Common myeloid progenitor, CD34-positive (primary cell): ENCODE data around the gene STOML3.

Source experiments
- CTCF ChIA-PET: fragments of 350-600 bp; sonication (Branson Sonifier 250); formaldehyde crosslinking; loops from one replicate; lab custom pipeline; 2021; ENCODE audit warnings: antibody characterized with exemption; lab: Charles Lee
- POLR2A ChIA-PET: fragments of 350-600 bp; sonication (Branson Sonifier 250); formaldehyde crosslinking; loops from one replicate; lab custom pipeline; 2021; ENCODE audit warnings: antibody characterized with exemption; lab: Charles Lee
- DNase-seq, 3 donors: peaks; one replicate each; pipeline versions ENCODE4 v3.0.0 to v3.0.0-alpha.2; 2013
- H3K27ac ChIP-seq, 2 experiments: 1 replicate in 1 of 2; 2 replicates in 1 of 2; pipeline ENCODE4 v1.7.0; 2013; ENCODE audit warnings: inconsistent platforms in 2 of 2, low read length in 2 of 2, mild to moderate bottlenecking in 2 of 2, low read depth in 1 of 2, moderate library complexity in 1 of 2; ENCODE audit not compliant: severe bottlenecking in 2 of 2, insufficient read depth in 1 of 2, poor library complexity in 1 of 2
- H3K27me3 ChIP-seq, 5 experiments: replicated peaks in 2 of 5; 1 replicate in 3 of 5; 2 replicates in 2 of 5; pipeline versions ENCODE4 v1.6.1 to v1.7.0; 2013; ENCODE audit warnings: low read length in 4 of 5, mild to moderate bottlenecking in 2 of 5, moderate library complexity in 2 of 5, inconsistent platforms in 1 of 5; ENCODE audit not compliant: insufficient read depth in 5 of 5, control insufficient read depth in 4 of 5
- H3K36me3 ChIP-seq, 4 experiments: 1 replicate in 2 of 4; 2 replicates in 2 of 4; pipeline versions ENCODE4 v1.6.1 to v1.7.0; 2013; ENCODE audit warnings: low read length in 3 of 4, control low read depth in 1 of 4, mild to moderate bottlenecking in 1 of 4; ENCODE audit not compliant: control insufficient read depth in 4 of 4, insufficient read depth in 4 of 4
- H3K4me1 ChIP-seq, 4 experiments: 1 replicate in 3 of 4; 2 replicates in 1 of 4; pipeline versions ENCODE4 v1.6.1 to v1.7.1; 2013; ENCODE audit warnings: low read length in 3 of 4, mild to moderate bottlenecking in 3 of 4, control low read depth in 1 of 4, inconsistent platforms in 1 of 4, moderate library complexity in 1 of 4; ENCODE audit not compliant: control insufficient read depth in 4 of 4, insufficient read depth in 4 of 4; ENCODE audit errors: control extremely low read depth in 1 of 4
- H3K4me3 ChIP-seq, 7 experiments: 1 replicate in 4 of 7; 2 replicates in 3 of 7; pipeline versions ENCODE4 v1.5.1 to v1.7.0; 2013; ENCODE audit warnings: mild to moderate bottlenecking in 7 of 7, low read length in 6 of 7, moderate library complexity in 6 of 7, inconsistent platforms in 2 of 7, low read depth in 2 of 7, control low read depth in 1 of 7; ENCODE audit not compliant: insufficient read depth in 4 of 7, control insufficient read depth in 1 of 7; ENCODE audit errors: extremely low read depth in 1 of 7
- H3K9me3 ChIP-seq, 5 experiments: 1 replicate in 4 of 5; 2 replicates in 1 of 5; pipeline versions ENCODE4 v1.6.1 to v1.7.1; 2013; ENCODE audit warnings: low read length in 4 of 5, mild to moderate bottlenecking in 2 of 5, inconsistent platforms in 1 of 5, low read depth in 1 of 5, moderate library complexity in 1 of 5; ENCODE audit not compliant: control insufficient read depth in 4 of 5, insufficient read depth in 2 of 5; ENCODE audit errors: control extremely low read depth in 1 of 5
- WGBS: methylation state at CpG from one replicate; pipeline ENCODE4 v1.1.5; 2013; ENCODE audit not compliant: insufficient coverage; 5-methylcytosine and 5-hydroxymethylcytosine counted together

Gene STOML3

DNA sequence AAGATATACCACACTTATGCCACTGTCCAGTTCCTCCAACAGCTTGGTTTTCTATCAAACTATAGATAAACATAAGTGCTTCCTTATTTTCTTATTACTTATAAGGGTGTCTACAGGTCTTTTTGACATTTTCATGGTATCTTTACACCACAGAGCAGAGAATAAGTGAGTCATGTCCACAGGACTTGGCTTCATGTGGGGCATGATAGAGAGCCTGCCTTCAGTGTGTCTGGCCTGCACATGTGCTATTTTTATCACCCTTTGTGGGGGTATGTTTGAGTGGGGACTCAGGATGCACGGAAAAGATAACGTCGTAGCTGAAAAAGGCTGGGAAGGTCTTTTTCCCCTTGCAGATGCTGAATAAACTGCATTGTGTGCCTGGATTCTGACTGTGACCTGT is 8.1 kb upstream of the STOML3 start:
- H3K27me3 ChIP-seq = no peaks in the 10 kb centered on the region
- H3K4me3 ChIP-seq = no peak overlapping the region
- WGBS = 88% methylated on average over 3 of the region's 3 CpGs
- no peaks in the 10 kb centered on the region for H3K36me3 ChIP-seq
- CTCF ChIA-PET = no interaction called here
- POLR2A ChIA-PET = no interaction called here
- H3K4me1 ChIP-seq = no peaks in the 10 kb centered on the region
- H3K27ac ChIP-seq = no peak overlapping the region
- no peaks in the 10 kb centered on the region for H3K9me3 ChIP-seq
- peak in 2 of 3 donors; percentile 32 to 55 for DNase-seq

DNA sequence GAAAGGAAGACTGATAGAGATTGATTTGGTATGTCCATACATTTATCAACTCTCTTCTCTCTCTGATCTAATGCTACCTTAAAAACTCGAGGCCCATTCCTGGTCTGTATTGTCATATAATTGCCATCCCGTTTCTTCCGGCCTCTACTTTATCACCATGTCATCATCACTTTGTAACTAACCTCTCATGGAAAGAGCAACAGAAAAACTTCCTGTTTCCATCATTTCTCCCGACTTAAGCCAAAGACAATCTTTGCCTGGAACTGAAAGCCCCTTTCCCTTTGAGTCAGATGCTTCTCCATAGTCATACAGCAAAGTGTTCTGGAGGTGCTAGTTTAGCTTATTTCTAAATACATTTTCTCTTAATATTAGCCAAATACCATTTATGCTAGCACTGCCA is 2.8 kb upstream of the STOML3 start:
- H3K36me3 ChIP-seq = no peaks in the 10 kb centered on the region
- peaks cover 0 to 4% (median 1%) of the 10 kb centered on the region in 4 experiments for H3K4me1 ChIP-seq
- CTCF ChIA-PET = no interaction called here
- H3K27me3 ChIP-seq = no peaks in the 10 kb centered on the region
- no peak overlapping the region for H3K4me3 ChIP-seq
- H3K9me3 ChIP-seq = no peaks in the 10 kb centered on the region
- 76% methylated on average over 3 of the region's 4 CpGs for WGBS
- no peak for DNase-seq
- H3K27ac ChIP-seq = no peak overlapping the region
- POLR2A ChIA-PET = no interaction called here

DNA sequence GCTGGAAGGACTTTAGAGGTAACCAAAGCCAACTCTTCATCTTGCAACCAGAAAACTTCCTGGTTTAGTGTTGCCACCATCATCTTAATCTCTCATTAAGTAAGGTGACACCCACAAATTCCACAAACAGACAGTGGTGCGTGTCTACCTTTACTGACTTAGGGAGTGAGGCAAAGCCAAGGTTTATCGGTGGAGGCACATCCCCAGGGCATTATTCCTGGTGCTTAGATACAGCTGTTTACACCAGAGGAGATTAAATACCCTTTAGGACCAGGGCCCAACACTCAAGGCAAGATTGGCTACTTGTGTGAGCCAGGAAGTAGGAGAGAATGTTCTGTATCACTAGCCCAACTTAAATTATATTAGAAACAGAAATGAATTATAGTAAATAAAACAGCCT is 9.5 kb downstream of the STOML3 start:
- H3K4me3 ChIP-seq = no peak overlapping the region
- 93% methylated on average over 2 of the region's 2 CpGs for WGBS
- DNase-seq = no peak
- peaks cover 0 to 2% (median 0%) of the 10 kb centered on the region in 5 experiments for H3K27me3 ChIP-seq
- H3K27ac ChIP-seq = no peak overlapping the region
- peaks cover 0 to 13% (median 0%) of the 10 kb centered on the region in 5 experiments for H3K9me3 ChIP-seq
- POLR2A ChIA-PET = no interaction called here
- no peaks in the 10 kb centered on the region for H3K36me3 ChIP-seq
- CTCF ChIA-PET = no interaction called here
- no peaks in the 10 kb centered on the region for H3K4me1 ChIP-seq

DNA sequence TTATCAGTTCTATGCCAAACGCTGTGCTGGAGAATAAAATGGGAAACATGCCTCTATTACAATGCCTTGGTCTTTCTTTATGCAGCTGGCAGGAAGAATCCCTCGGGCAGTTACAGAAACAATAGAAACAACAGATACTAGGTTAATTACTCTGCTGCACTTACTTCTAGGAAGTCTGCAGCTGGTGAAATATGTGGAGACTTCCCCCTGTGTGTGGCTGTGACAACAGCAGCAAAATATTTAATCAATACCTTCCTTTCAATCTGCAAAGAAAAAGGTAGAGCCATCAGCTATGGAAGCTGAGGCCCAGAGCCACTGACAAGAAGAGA is 9.9 kb downstream of the STOML3 start:
- no CpG with 5 or more reads among the region's 2 CpGs for WGBS
- Histone ChIP-seq H3K27ac (no peak overlapping the region), H3K9me3 (peaks cover 0 to 13% (median 0%) of the 10 kb centered on the region in 5 experiments), H3K27me3 (peaks cover 0 to 2% (median 0%) of the 10 kb centered on the region in 5 experiments), H3K36me3 (no peaks in the 10 kb centered on the region), H3K4me3 (no peak overlapping the region), H3K4me1 (no peaks in the 10 kb centered on the region)
- DNase-seq = no peak
- POLR2A ChIA-PET = no interaction called here
- CTCF ChIA-PET = no interaction called here

DNA sequence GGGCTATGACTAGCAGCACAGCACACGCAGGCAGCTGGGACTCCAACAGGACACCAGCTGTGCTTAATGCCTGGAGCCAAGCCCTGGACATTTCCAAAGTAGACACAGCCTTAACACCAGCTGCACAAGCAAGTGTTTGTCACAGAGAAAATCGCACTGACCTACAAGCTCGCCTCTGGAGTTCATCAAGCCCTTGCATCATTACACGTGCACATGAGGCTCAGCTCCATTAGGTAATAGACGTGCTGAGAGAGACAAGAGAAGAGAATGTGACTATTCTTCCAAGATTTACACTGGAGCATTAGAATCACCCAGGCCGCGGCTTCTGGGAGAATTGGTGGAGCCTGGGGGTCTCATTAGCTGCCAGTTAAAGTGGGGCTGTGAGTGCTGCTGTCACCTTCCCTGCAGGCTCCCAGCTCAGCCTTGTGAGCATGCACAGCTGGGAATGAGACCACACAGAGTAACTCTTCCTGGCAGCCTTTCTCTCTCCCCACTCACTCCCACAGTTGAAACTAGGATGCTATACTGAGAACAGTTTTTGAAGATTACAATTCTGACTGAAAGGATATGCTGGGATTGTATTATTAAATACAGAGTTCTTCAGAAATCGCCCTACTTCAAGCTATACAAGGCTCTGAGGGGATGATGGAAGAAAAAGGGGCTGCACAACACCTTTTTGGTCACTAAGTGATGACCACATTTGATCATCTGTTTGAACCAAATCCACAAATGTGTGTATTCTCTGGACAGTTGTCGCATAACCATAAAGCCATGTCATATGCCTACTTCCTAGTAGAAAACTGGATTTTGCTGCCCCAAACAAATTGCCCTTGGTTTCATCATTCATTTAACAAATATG is 10.5 kb downstream of the STOML3 start:
- Histone ChIP-seq H3K4me3 (no peak overlapping the region), H3K36me3 (no peaks in the 10 kb centered on the region), H3K9me3 (peaks cover 0 to 13% (median 0%) of the 10 kb centered on the region in 5 experiments), H3K27me3 (peaks cover 0 to 2% (median 0%) of the 10 kb centered on the region in 5 experiments), H3K4me1 (no peaks in the 10 kb centered on the region), H3K27ac (no peak overlapping the region)
- ChIA-PET POLR2A (no interaction called here), CTCF (interaction anchor here (0.7 kb wide), 1 partner anchor 47 kb away, joined by 3 read pairs; no protein-coding TSS in a partner anchor)
- 90% methylated on average over 8 of the region's 9 CpGs for WGBS
- no peak for DNase-seq

DNA sequence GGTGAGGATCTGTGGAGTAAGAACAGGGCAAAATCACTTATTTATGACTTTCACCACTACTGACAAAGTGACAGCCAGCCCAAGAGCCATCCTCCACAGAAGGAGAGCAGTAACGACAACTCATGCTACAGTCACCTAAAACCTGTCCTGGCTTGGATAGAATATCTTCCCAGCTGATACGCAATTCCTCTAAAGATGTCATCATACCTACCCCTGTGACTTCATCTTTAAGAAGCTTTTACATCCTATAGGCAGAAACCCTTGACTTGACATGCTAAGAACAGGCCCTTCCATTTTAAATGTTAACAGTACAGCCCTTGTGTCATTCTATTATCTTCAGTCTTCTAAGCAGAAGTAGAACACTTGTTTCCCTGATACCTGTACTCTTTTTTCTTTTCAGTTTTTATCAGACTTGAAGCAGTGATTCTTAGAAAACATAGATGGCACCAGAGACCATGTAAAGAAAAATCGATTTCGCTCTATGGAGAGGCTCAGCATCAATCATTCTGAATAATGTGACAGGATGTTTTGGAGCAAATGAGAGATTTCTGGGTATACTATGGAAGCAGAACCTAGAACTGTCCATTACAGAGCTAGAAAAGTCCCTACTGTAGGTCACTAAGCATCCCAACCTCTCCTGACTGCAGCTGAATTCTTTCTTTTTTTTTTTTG is 20.1 kb downstream of the STOML3 start:
- H3K27me3 ChIP-seq = peaks cover 0 to 3% (median 0%) of the 10 kb centered on the region in 5 experiments
- ChIA-PET POLR2A (no interaction called here), CTCF (interaction anchor here (1.0 to 1.4 kb wide), 2 partner anchors 9 to 642 kb away, joined by 3 read pairs; no protein-coding TSS in a partner anchor)
- H3K4me3 ChIP-seq = no peak overlapping the region
- no peaks in the 10 kb centered on the region for H3K9me3 ChIP-seq
- DNase-seq = peak in 1 of 3 donors; percentile 5
- WGBS = 96% methylated on average over 4 of the region's 4 CpGs
- H3K4me1 ChIP-seq = no peaks in the 10 kb centered on the region
- no peaks in the 10 kb centered on the region for H3K36me3 ChIP-seq
- H3K27ac ChIP-seq = no peak overlapping the region

DNA sequence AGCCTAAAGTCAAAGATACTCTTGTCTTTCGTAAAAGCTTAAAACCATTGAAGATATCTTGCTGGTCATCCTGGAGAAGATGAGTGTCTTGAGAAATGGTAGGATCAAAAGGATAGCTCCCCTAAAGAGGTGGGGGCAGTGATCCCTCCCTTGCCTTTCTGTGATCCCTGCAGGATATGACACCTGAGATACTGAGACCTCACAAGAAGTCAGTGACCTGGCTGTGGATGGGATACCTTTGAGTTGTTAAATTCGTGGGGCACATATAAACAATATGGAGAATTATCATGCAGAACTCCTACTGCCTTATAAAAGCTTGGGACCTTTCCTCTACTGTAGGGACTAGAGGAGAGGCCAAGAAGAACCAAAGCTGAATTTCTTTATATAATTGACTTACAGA is 21.4 kb downstream of the STOML3 start:
- WGBS = no CpG with 5 or more reads among the region's 2 CpGs
- DNase-seq = no peak
- no peak overlapping the region for H3K27ac ChIP-seq
- ChIA-PET POLR2A (no interaction called here), CTCF (no interaction called here)
- H3K27me3 ChIP-seq = peaks cover 0 to 3% (median 0%) of the 10 kb centered on the region in 5 experiments
- no peaks in the 10 kb centered on the region for H3K36me3 ChIP-seq
- no peaks in the 10 kb centered on the region for H3K9me3 ChIP-seq
- H3K4me3 ChIP-seq = no peak overlapping the region
- no peaks in the 10 kb centered on the region for H3K4me1 ChIP-seq
